ENCODE results near the gene C6orf141. TPM values are rescaled to one million over a fixed set of nuclear protein-coding genes. Genes with fewer than 3 reads are reported as not detected.

Gene C6orf141
- total and polyA plus RNA-seq, 4 donors, result 1.6 to 9.6 TPM; not detected in 2

DNA sequence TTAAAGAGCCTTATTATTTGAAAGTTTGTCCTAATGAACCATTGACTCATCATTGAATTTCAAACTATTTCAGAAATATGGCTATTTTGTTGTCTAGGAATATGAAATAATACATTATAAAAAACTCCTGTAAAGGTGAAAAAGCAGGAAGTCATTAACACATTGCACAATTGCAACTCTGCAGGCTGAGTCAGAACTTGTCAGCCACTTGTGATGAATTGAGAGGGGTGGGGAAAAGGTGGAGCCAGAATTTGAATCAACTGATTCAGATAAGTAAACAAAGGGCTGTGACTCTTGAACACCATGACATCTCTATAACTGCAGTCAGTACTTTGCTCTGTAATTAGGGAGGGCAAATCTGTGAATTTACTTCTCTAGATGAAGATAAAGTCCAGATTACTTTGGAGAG is 6.0 kb downstream of the C6orf141 start:
- intact Hi-C loops (cut with DNase I), result no loop called here

DNA sequence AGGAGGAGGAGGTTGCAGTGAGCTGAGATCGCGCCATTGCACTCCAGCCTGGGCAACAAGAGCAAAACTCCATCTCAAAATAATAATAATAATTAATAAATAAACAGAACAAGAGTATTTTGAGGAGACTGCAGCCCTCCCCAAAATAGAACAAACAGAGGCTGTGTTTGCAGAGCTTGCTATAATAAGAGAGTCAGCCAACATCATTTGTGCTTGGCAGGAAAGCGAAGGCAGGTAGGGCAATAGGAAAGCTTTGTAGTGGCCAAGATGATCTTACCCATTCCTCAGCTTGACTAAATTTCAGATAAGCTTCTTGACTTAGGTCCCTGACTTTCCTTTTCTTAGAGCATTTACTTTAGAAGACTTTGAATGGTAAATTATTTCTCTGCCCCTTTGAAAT is 6.7 kb downstream of the C6orf141 start:
- no peak for ATAC-seq (ENCODE audit: low FRiP score)
- WGBS, 2 donors, result 86 to 88% methylated on average over 3 of the region's 3 CpGs
- Histone ChIP-seq H3K9me3 (ENCODE audit: control insufficient read depth, low read length) (no peaks in the 10 kb centered on the region), H3K4me1 (ENCODE audit: control insufficient read depth in 1 of 2, insufficient read depth in 2 of 2, low read length in 2 of 2) (no peaks in the 10 kb centered on the region), H3K36me3 (ENCODE audit: control insufficient read depth in 1 of 2, insufficient read depth in 2 of 2, low read length in 1 of 2) (no peaks in the 10 kb centered on the region), H3K4me3 (ENCODE audit: low read length in 2 of 2) (no peak overlapping the region), H3K27ac (ENCODE audit: low read depth in 1 of 2, low read length in 2 of 2) (no peak overlapping the region), H3K27me3 (ENCODE audit: control insufficient read depth in 1 of 2, insufficient read depth in 2 of 2, low read length in 1 of 2) (peaks cover 0 to 1% of the 10 kb centered on the region in 2 donors)
- no peak for DNase-seq
- intact Hi-C loops (cut with DNase I), result no loop called here

More for the DNA sequence above, 6.0 kb downstream of the C6orf141 start:
- H3K4me3 ChIP-seq (ENCODE audit: low read length in 2 of 2), result no peak overlapping the region
- H3K36me3 ChIP-seq (ENCODE audit: control insufficient read depth in 1 of 2, insufficient read depth in 2 of 2, low read length in 1 of 2), result no peaks in the 10 kb centered on the region
- DNase-seq, result no peak
- peaks cover 0 to 1% of the 10 kb centered on the region in 2 donors for H3K27me3 ChIP-seq (ENCODE audit: control insufficient read depth in 1 of 2, insufficient read depth in 2 of 2, low read length in 1 of 2)
- H3K27ac ChIP-seq (ENCODE audit: low read depth in 1 of 2, low read length in 2 of 2), result no peak overlapping the region
- ATAC-seq (ENCODE audit: low FRiP score), result no peak
- H3K9me3 ChIP-seq (ENCODE audit: control insufficient read depth, low read length), result no peaks in the 10 kb centered on the region
- H3K4me1 ChIP-seq (ENCODE audit: control insufficient read depth in 1 of 2, insufficient read depth in 2 of 2, low read length in 2 of 2), result no peaks in the 10 kb centered on the region

DNA sequence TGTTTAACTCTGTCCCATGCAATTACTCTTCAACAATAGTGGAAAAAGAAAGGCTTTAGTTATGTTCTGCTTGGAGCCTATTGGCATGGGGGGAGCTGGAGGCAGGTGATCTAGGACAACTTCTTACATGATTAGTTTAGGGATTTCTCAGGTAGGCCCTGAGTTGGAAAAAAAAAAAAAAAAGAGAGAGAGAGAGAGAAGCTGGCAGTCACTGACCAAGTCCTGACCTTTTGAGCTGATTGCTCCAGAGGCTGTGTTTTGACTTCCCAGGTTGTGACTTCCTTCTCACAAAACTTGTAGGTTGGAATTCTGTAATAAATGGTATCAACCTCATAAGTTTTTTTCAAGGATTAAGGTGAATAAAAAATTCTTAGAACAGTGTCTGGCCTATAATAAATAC is 7.8 kb downstream of the C6orf141 start:
- Histone ChIP-seq H3K27me3 (ENCODE audit: control insufficient read depth in 1 of 2, insufficient read depth in 2 of 2, low read length in 1 of 2) (peaks cover 0 to 1% of the 10 kb centered on the region in 2 donors), H3K27ac (ENCODE audit: low read depth in 1 of 2, low read length in 2 of 2) (no peak overlapping the region), H3K9me3 (ENCODE audit: control insufficient read depth, low read length) (no peaks in the 10 kb centered on the region), H3K36me3 (ENCODE audit: control insufficient read depth in 1 of 2, insufficient read depth in 2 of 2, low read length in 1 of 2) (no peaks in the 10 kb centered on the region), H3K4me1 (ENCODE audit: control insufficient read depth in 1 of 2, insufficient read depth in 2 of 2, low read length in 2 of 2) (no peaks in the 10 kb centered on the region), H3K4me3 (ENCODE audit: low read length in 2 of 2) (no peak overlapping the region)
- intact Hi-C loops (cut with DNase I), result no loop called here
- DNase-seq (no peak), ATAC-seq (ENCODE audit: low FRiP score) (no peak)

DNA sequence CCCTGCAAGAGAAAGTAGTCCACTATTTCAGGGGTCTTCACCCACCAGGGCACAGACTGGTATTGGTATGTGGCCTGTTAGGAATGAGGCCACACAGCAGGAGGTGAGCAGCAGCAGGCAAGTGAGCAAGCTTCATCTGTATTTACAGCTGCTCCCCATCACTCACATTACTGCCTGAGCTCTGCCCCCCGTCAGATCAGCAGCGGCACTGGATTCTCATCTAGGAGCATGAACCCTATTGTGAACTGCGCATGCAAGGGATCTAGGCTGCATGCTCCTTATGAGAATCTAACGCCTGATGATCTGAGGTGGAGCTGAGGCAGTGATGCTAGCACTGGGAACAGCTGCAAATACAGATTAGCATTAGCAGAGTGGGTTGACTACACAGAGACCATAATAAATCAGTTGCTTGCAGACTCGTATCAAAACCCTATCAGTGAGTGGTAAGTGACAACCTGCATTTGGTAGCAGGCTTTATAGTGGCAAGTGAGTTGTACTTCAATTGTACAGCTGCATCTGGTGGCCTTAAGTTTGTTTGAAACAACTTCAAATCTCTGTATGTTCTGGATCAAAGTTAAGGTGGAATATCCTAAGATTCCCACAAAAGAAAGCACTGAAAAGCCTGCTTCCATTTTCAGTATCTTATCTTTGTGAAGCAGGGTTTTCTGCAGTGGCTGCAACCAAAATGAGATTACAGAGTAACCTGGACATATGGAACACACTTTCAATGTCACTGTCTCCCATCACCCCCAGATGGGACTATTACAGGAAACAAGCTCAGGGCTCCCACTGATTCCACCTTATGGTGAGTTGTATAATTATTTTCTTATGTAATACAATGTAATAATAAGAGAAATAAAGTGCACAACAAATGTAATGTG is 12.8 kb downstream of the C6orf141 start:
- WGBS, 2 donors, result 33 to 50% methylated on average over 5 of the region's 5 CpGs
- no peaks in the 10 kb centered on the region for H3K9me3 ChIP-seq (ENCODE audit: control insufficient read depth, low read length)
- peaks cover 0 to 1% of the 10 kb centered on the region in 2 donors for H3K27me3 ChIP-seq (ENCODE audit: control insufficient read depth in 1 of 2, insufficient read depth in 2 of 2, low read length in 1 of 2)
- no peak overlapping the region for H3K27ac ChIP-seq (ENCODE audit: low read depth in 1 of 2, low read length in 2 of 2)
- H3K4me3 ChIP-seq (ENCODE audit: low read length in 2 of 2), result no peak overlapping the region
- no peaks in the 10 kb centered on the region for H3K36me3 ChIP-seq (ENCODE audit: control insufficient read depth in 1 of 2, insufficient read depth in 2 of 2, low read length in 1 of 2)
- intact Hi-C loops (cut with DNase I), result no loop called here
- DNase-seq (no peak), ATAC-seq (ENCODE audit: low FRiP score) (no peak)
- no peaks in the 10 kb centered on the region for H3K4me1 ChIP-seq (ENCODE audit: control insufficient read depth in 1 of 2, insufficient read depth in 2 of 2, low read length in 2 of 2)

DNA sequence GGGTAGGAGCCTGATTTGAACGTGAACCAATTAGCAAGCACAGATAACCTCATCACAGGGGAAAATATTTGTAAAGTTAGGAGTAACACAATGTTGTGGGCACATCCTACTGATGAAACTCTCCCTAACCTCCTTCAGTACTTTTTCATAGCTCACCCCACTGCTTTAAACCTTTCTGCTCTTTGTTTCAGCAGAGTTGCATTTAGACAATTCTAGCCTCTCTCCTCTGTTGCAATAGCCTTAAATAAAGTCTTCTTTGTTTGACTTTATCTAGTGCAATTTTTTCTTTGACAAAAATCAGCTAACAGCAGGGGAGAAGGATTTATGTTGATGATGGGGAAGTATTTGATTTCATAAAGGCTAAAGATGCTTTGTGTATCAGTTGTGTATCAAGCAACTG is 14.1 kb downstream of the C6orf141 start:
- H3K4me1 ChIP-seq (ENCODE audit: control insufficient read depth in 1 of 2, insufficient read depth in 2 of 2, low read length in 2 of 2), result no peaks in the 10 kb centered on the region
- no peaks in the 10 kb centered on the region for H3K9me3 ChIP-seq (ENCODE audit: control insufficient read depth, low read length)
- WGBS, 2 donors, result 67 to 70% methylated on average over 1 of the region's 1 CpG
- intact Hi-C loops (cut with DNase I), result no loop called here
- H3K4me3 ChIP-seq (ENCODE audit: low read length in 2 of 2), result no peak overlapping the region
- H3K36me3 ChIP-seq (ENCODE audit: control insufficient read depth in 1 of 2, insufficient read depth in 2 of 2, low read length in 1 of 2), result no peaks in the 10 kb centered on the region
- H3K27me3 ChIP-seq (ENCODE audit: control insufficient read depth in 1 of 2, insufficient read depth in 2 of 2, low read length in 1 of 2), result peaks cover 0 to 1% of the 10 kb centered on the region in 2 donors
- DNase-seq (no peak), ATAC-seq (ENCODE audit: low FRiP score) (no peak)
- H3K27ac ChIP-seq (ENCODE audit: low read depth in 1 of 2, low read length in 2 of 2), result no peak overlapping the region

DNA sequence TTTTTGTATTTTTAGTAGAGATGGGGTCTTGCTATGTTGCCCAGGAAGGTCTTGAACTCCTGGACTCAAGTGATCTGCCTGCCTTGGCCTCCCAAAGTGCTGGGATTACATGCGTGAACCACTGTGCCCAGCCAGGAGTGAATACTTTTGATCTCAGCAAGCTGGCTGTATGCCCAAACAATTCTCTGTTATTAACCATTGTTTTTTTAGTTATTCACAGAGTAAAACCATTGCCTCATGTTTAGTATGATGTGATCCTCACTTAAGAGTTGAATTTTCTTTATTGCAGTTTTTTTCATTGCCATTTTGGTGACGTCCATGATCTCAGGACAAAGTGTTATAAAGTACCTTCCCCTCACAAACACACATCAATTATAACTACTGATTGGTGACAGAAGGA is 14.8 kb downstream of the C6orf141 start:
- DNase-seq, result no peak
- peaks cover 0 to 1% of the 10 kb centered on the region in 2 donors for H3K27me3 ChIP-seq (ENCODE audit: control insufficient read depth in 1 of 2, insufficient read depth in 2 of 2, low read length in 1 of 2)
- H3K4me1 ChIP-seq (ENCODE audit: control insufficient read depth in 1 of 2, insufficient read depth in 2 of 2, low read length in 2 of 2), result peaks cover 0 to 2% of the 10 kb centered on the region in 2 donors
- H3K27ac ChIP-seq (ENCODE audit: low read depth in 1 of 2, low read length in 2 of 2), result no peak overlapping the region
- H3K36me3 ChIP-seq (ENCODE audit: control insufficient read depth in 1 of 2, insufficient read depth in 2 of 2, low read length in 1 of 2), result no peaks in the 10 kb centered on the region
- no peaks in the 10 kb centered on the region for H3K9me3 ChIP-seq (ENCODE audit: control insufficient read depth, low read length)
- intact Hi-C loops (cut with DNase I), result no loop called here
- no peak overlapping the region for H3K4me3 ChIP-seq (ENCODE audit: low read length in 2 of 2)
- 34 to 45% methylated on average over 2 of the region's 2 CpGs for WGBS, 2 donors
- ATAC-seq (ENCODE audit: low FRiP score), result no peak

DNA sequence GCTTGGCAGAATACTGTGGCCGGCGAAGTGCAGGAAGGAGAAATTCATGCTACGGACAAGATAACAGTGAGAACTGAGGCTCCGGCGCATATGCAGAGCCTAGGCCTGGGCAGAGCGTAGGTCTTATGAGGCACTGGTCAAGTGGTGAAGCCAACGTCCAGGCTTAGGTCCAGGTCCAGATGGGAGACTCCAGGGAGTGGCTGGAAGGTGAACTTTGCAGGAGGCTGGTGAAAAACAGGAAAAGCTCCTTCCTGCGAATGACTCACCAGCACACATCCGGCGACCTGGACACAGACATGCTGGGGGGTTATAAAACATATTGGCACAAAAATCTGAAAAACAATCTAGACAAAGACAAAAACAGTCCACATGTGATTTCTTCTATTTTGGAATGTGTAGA is 15.4 kb downstream of the C6orf141 start:
- Histone ChIP-seq H3K27me3 (ENCODE audit: control insufficient read depth in 1 of 2, insufficient read depth in 2 of 2, low read length in 1 of 2) (peaks cover 0 to 1% of the 10 kb centered on the region in 2 donors), H3K4me1 (ENCODE audit: control insufficient read depth in 1 of 2, insufficient read depth in 2 of 2, low read length in 2 of 2) (peaks cover 0 to 3% of the 10 kb centered on the region in 2 donors), H3K27ac (ENCODE audit: low read depth in 1 of 2, low read length in 2 of 2) (no peak overlapping the region), H3K9me3 (ENCODE audit: control insufficient read depth, low read length) (no peaks in the 10 kb centered on the region), H3K36me3 (ENCODE audit: control insufficient read depth in 1 of 2, insufficient read depth in 2 of 2, low read length in 1 of 2) (no peaks in the 10 kb centered on the region), H3K4me3 (ENCODE audit: low read length in 2 of 2) (no peak overlapping the region)
- no peak for DNase-seq
- intact Hi-C loops (cut with DNase I), result no loop called here
- 78 to 80% methylated on average over 10 of the region's 10 CpGs for WGBS, 2 donors
- ATAC-seq (ENCODE audit: low FRiP score), result no peak

DNA sequence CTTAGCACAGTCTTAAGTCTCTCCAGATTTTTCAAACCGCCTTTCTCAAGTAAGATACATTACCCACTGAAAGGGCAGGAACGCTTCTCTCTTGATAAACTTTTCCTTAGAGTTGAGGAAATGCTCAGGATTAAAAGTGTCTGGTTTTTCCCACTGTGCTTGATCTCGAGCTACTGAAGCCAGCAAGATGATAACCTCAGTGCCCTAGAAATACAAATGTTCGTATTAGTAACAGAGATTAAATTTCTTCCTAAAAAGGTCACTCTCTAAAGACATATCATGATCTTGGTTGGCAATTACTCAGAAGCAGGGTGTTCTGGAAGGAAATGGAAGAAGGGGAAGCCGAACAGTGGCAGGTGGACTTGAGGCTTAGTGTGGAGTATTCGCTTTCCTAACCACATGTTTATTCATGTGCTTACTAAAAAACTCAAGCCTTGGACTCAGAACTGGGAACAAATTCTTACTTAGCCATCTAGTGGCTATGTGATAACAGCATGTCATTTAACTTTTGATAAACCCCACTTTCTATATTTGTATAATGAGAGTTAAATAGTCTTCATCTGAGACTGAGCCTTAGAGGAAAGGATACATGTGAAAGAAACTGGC is 20.1 kb downstream of the C6orf141 start:
- no peaks in the 10 kb centered on the region for H3K9me3 ChIP-seq (ENCODE audit: control insufficient read depth, low read length)
- DNase-seq (no peak), ATAC-seq (ENCODE audit: low FRiP score) (no peak)

DNA sequence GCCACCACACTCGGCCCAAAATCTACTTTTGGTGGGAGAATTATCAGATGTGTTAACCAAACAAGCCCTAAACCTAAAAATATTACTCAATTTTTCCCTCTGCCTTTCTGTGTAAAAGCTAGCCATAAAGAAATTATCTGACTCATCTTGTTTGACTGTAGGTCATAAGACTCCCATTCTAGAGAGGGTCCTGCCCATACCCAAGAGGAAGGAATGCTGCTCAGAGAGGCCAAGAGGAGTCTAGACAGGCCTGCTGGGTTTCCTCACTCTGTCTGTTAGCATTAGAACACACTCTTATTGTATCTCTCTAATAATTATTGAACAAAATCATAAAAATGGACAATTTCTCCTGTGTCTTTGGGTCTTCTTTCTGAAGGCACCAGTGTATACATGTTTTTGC is 26.1 kb downstream of the C6orf141 start:
- Histone ChIP-seq H3K27me3 (ENCODE audit: control insufficient read depth in 1 of 2, insufficient read depth in 2 of 2, low read length in 1 of 2) (no peaks in the 10 kb centered on the region), H3K4me3 (ENCODE audit: low read length in 2 of 2) (no peak overlapping the region), H3K36me3 (ENCODE audit: control insufficient read depth in 1 of 2, insufficient read depth in 2 of 2, low read length in 1 of 2) (no peaks in the 10 kb centered on the region), H3K9me3 (ENCODE audit: control insufficient read depth, low read length) (no peaks in the 10 kb centered on the region), H3K4me1 (ENCODE audit: control insufficient read depth in 1 of 2, insufficient read depth in 2 of 2, low read length in 2 of 2) (no peaks in the 10 kb centered on the region), H3K27ac (ENCODE audit: low read depth in 1 of 2, low read length in 2 of 2) (no peak overlapping the region)
- no peak for ATAC-seq (ENCODE audit: low FRiP score)
- DNase-seq, result no peak
- WGBS, 2 donors, result 88 to 92% methylated on average over 1 of the region's 1 CpG
- intact Hi-C loops (cut with DNase I), result no loop called here

More for the DNA sequence above, 20.1 kb downstream of the C6orf141 start:
- intact Hi-C loops (cut with DNase I), result no loop called here
- Histone ChIP-seq H3K4me1 (ENCODE audit: control insufficient read depth in 1 of 2, insufficient read depth in 2 of 2, low read length in 2 of 2) (peaks cover 0 to 3% of the 10 kb centered on the region in 2 donors), H3K4me3 (ENCODE audit: low read length in 2 of 2) (no peak overlapping the region), H3K36me3 (ENCODE audit: control insufficient read depth in 1 of 2, insufficient read depth in 2 of 2, low read length in 1 of 2) (no peaks in the 10 kb centered on the region), H3K27me3 (ENCODE audit: control insufficient read depth in 1 of 2, insufficient read depth in 2 of 2, low read length in 1 of 2) (no peaks in the 10 kb centered on the region), H3K27ac (ENCODE audit: low read depth in 1 of 2, low read length in 2 of 2) (no peak overlapping the region)
- whole genome bisulfite sequencing, 2 donors, result 4 to 17% methylated on average over 6 of the region's 6 CpGs
